D341Med (cell line): ENCODE measurements around the gene CLCA4.
"Not testable (repeated sequence)": the region's sequence is repeated elsewhere in the genome, so short reads cannot be mapped to it uniquely, and the experiment has no call there.

ENCODE experiments used
- DNase-seq: peaks from one replicate; pipeline ENCODE4 v3.0.0; 2012; ENCODE audit warnings: low spot score

Gene CLCA4

DNA sequence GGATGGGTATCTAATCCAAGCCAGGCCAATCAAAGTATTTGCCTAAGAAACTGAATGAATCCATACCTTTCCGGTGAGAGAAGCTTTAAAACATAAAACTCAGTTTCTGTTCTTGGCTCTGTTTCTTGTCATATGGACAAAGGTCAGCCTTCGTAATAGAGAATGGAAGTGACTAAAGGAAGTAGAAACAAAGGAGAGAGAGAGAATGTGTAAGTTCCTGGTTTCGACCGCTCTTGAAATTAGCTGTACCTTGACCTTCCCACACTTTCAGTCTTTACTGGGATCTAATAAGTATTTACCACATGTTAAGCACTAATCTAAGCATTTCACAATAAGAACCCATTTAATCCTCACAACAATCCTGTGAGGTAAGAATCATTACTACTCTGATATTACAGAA, 19.6 kb upstream of the CLCA4 start:
- no peak for DNase-seq

DNA sequence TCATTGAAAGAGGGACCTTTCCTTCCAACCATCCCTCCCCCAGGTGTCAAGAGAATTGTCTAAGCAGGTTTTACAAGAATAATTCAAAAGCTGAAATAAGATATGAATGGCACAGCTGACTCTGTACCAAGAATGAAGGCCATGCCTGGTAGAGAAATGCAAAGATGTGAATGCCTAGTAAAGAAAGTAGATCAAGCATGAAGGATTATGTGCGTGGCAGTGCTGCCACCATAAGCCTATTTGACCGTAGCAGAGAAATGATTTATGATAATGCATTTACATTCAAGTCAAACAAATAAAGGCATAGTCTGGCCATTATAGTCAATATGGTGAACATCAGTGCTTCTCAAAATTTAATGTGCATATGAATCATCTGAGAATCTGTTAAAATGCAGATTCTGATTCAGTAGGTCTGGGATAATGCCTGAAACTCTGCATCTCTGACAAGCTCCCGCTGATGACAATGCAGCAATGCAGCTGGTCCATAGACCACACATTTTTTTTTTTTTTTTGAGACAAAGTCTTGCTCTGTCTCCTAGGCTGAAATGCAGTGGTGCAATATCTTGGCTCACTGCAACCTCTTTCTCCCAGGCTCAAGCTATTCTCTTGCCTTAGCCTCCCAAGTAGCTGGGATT, 16.6 kb upstream of the CLCA4 start:
- DNase-seq = no peak

DNA sequence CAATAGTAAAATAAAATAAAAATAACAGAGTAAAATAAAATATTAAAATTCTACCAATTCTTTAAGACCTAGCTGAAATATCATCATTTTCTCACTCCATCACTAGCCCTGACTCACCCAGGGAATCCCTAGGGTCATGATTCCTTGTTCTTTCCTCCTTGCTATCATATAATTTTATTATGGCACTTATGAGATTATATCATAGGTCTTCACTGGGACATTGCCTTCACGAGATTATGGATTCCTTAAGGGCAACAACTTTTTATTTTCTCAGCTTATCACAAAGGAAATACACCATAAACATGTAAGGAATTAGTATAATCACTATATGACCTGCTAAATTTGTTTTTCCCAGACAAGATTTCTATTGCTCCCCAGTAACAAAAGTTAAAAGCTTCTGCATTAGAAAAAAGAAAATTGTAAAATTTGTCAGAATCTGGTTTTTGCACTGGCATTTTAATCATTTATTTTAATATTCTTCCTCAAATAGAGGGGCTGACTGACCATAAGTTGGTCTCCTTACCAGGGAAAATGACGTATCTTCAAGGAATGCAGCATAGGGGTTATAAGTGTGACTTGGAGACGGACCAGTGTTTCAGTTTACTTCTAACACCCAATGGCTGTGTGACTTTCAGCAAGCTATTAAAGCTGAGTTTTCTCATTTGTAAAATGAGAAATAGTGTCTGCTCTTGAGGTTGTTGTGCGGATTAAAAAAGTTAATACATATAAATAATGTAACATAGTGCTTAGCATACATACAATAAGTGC, 8.8 kb upstream of the CLCA4 start:
- DNase-seq = no peak

DNA sequence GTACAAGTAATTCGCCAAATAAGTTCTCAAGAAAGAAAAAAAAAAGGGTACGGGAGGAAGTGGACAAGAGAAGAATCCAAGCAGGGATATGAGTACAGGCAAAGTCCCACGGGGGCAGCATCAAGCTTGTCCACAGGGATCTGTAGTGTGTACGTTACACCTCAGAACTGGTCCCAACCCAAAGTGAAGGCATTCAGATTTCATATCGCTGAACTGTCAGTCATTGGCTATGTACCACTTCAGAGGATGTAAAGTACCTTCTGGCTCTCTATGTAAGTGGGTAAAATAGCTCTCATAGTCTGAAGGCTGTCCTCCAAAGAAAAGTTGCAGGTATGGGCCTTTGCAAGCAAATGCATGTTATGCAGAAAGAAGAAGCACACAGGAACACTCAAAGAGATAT, 8.1 kb upstream of the CLCA4 start:
- DNase-seq = no peak

DNA sequence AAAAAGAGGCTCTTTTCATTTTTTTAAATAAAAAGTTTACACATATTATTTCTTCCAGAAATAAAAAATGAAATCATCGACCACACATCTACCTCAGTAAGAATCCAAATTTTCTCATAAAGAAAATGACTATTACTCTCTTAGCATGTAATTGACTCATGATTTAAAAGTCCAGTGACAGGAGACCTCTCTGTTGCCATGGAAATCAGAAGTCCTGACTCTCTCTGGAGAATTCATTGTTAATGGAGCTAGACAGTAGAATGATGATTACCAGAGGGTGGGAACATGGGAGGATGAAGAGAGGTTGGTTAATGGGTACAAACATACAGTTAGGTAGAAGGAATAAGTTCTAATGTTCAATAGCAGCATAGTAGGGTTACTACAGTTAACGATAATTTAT, 5.0 kb upstream of the CLCA4 start:
- no peak for DNase-seq

DNA sequence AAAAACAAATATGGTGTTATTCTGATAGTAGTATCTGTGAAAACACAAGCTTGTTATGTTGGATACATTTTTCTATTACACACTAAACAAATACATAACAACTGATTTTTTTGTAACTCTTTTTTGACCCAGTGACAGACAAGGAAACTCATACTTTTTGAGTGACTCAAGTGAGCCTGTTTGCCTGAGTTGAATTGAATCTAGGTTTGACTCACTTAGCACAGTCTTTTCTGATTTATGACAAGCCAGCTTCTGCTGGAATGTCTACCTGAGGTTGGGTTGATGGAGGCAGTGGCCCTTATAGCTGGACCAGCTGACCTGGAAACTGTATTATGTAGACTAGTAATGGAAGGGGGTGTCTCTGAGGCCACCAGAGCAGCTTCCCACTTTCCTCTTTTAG, 4.2 kb upstream of the CLCA4 start:
- DNase-seq = no peak

DNA sequence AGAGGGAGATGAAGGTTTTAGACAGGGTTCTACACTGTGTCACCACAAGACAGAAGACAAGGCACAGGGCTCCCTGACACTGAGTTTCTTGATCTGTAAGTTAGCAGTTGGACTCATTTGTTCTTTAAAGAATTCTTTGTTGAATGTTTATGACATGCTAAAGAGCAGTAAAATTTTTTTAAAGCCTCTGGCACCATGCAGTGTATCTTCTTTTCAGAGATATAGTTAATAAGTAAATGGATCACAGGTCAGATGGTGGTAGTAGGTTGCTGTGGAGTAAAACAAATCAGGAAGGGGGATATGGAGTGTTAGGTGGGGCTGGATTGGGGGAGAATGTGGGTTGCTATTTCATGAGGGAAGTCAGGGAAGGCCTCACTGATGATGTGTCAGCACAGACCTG, 2.0 kb downstream of the CLCA4 start:
- DNase-seq = no peak

DNA sequence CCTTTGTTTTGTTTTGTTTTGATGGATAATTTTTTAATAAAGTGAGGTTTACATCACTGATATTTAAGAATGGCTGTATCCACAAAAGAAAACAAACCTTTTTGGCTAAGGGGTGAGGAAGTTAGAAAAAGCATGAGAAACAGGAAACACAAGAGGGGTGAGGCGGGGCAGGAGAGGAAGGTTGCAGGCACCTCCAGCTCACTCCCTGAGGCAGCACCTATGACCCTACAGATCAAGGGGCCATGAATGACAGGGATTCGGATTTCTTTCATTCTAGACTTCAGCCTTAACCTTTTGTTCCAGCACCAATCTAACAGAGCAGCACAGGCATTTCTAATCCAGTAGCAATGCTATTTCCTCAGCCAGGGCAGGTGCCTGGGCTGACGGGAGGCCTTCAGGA, 4.4 kb downstream of the CLCA4 start:
- DNase-seq = no peak

DNA sequence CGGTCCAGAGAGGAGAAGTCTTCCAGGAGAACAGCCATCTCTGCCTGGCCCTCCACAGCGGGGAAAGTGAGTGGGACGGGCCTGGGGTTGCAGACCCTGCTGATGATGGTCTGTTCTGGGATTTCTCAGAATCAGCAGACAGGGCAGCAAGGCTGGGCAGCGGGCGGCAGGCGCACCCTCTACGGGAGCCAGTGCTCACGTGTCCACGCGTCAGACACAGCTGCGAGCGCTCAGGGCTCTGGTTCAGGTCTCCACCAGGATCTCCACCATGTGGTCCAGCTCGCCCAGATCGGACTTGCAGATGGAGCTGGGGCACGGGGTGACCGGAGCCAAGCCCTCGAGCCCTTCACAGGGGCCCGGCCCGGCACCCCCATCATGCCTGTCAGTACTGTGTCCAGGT, 5.5 kb downstream of the CLCA4 start:
- DNase-seq = no peak

DNA sequence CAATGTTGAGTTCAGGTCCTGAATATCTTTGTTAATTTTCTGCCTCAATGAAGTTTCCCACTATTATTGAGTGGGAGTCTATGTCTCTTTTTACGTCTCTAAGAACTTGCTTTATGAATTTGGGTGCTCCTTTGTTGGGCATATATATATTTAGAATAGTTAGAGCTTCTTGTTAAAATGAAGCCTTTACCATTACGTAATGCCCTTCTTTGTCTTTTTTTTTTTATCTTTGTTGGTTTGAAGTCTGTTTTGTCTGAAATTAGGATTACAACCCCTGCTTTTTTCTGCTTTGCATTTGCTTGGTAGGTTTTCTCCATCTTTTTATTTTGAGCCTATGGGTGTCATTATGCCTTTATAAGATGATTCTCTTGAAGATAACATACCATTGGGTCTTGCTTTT, 10.9 kb downstream of the CLCA4 start:
- no peak for DNase-seq

DNA sequence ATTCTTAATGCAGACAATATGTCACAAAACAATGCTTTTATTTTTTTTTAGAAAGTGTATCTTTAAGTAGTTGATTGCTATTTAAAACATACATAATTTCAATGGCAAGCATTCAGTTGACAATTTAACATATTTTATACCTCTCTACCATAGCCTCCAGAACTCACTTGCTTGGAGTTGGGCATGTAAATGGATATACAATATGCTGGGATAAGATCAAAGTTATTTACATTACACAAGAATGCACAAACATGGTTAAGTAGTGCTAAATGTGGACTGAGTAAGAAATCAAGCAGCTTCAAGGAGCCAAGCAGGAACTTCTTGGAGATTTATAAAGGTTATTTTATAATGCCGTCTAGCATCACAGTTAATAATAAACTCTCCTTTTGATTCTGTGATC, 17.0 kb downstream of the CLCA4 start:
- no peak for DNase-seq

DNA sequence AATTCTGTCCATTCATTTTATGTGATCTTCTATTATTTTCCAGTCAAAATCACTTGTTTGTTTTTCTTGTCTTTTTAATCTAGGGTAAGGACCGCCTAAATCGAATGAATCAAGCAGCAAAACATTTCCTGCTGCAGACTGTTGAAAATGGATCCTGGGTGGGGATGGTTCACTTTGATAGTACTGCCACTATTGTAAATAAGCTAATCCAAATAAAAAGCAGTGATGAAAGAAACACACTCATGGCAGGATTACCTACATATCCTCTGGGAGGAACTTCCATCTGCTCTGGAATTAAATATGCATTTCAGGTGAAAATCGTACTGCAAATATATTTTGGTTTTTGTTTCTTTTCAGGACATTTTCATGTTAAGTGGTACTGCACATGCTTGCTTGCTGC, 20.5 kb downstream of the CLCA4 start:
- no peak for DNase-seq

DNA sequence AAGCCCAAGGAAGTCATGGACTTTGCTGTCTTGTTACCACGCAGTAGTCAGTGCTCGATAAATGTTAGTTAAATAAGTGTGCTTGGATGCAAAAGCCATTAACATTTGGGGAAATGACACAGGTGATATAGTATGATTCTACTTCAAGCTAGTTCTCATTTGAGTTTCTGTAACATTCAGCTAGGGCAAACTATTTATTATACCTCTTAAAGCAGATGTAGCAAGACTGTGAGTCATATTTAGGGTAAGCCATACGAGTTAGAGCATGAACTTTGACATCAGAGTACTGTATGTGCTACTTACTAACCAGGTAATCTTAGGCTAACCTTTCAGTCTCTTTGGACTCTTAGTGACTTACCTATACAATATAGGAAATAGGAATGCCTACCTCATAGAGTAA, 21.0 kb downstream of the CLCA4 start:
- no peak for DNase-seq

DNA sequence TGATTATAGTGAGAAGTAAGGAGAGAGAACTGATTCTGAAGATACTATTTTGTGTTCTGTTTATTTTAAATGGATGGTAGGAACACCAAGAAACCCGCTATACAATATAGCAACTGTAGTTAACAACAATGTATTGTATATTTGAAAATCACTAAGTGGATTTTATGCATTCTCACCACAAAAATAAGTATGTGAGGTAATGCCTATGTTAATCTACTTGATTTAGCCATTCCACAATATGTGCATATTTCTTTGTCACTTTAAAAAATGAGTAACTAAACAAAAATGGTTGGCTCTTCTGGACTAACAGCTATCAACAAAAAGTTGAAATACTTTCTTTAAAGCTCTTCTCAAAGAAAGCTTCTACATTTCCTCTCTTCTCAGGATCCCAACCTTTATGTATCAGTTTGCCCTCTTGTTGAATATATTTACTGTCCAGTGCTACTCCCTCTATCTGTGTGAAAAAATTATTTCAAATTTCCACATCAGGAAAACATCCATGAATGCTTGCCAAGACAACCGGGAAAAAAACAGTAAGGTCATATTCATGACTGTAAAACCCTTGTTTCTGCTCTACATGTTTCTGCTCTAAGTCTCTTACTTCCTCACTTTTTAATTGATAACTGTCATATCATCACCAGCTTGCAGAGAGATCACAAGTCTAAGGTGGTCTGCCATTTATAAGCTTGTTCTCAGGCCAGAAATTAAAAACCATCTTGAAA, 27.0 kb downstream of the CLCA4 start:
- DNase-seq = no peak

DNA sequence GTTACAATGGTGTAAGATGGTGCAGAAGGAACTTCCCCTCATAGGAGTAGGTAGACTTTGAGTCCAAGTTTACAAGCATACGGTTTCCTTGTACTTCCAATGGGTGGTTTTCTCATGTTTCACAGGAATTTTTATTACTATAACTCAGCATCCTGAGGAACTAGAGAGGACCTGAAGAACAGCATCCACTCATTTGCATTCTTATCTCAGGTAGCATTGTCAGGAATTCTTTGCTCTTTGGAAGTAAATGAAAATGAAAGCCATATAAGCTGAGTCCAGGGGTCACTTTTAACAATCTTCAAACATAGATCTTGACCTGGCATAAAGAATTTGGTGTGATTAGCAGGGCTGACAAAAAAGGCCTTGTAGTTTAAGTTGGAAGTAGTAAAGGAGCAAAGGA, 34.4 kb downstream of the CLCA4 start:
- DNase-seq = no peak

DNA sequence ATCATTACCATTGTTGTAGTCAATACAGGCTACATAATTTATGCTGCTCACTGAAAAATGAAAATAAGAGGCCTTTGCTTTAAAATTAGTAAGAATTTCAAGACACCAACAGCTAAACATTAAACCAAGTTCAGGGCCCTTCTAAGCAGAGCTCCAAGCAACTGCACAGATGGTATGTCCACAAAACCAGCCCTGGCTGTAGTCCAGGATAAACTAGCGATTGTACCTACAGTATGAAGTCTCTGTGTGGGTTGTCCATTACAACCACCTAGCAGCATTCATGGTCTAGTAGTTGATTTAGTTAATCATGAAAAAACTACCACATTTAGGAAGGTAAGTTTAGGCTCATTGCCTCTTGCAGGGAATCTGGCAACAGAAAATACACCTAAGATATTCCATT, 35.3 kb downstream of the CLCA4 start:
- DNase-seq = no peak

DNA sequence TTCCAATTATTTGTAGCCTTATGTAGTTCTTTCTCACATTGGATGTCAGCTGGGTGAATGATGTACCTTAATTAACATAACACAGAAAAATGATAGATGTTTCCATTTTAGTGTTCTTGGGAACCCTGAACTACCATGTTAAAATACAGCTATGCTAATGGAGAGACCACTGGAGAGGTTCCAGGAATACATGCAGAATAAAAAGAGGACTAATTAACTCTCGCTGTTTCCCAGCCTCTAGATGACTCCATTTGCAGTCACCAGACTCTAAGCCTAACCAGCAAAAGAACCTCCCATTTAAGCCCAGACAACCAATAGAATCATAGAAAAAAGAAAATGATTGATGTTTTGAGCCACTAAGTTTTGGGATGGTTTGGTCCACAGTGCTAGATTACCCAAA, 36.2 kb downstream of the CLCA4 start:
- DNase-seq = no peak

DNA sequence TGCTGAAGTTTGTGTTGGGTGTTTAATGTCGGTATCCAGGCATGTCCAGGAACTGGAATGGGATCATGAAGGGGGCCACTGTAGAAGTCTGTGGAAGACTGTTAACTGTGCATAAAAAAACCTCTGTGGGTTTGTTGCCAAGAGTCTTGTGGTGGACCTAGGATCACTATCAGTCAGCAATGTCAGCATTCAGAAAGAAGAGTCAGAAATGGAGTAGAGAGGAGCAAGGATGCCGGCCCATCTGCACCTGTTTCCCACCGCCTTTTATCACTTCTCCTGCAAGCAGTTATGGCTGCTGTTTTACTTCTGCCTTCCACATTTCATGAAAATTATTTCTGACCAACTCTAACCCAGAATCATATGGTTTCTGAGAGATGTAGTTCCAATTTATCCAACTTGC, 36.7 kb downstream of the CLCA4 start:
- no peak for DNase-seq

DNA sequence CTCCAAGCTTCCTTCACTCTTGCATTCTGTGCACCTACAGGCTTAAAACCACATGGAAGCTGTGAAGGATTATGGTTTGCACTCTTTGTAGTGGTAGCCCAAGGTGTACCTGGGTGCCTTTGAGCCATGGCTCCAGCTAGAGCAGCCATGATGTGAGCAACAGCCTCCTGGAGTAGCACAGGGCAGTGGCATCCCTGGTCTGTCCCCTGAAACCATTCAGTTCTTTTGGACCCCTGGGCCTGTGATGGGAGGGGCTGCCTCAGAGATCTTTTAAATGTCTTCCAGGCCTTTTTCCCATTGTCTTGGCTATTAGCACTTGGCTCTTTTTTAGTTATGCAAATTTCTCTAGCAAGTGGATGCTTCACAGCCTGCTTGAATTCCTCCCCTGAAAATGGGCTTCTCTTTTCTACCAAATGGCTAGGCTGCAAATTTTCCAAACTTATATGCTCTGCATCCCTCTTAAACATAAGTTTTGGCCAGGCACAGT, 47.4 kb downstream of the CLCA4 start:
- no peak for DNase-seq

DNA sequence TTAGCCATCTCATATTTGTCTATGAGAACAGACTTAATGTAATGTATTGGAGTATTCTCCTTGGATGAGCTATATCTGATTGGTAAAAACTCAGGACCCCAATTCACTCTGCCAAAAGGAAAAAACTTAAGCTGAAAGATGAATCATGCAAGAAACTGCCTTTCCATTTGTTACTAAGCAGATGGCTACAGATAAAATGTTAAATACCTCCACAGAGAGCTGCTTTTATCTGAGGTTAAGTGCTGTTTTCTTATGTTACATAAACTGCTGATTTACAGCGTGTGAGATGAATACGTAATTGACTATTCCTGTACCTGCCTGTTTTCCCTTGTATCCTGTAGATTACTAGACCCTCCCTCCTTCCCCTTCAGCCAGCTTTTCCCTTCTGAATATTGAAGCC, 49.3 kb downstream of the CLCA4 start:
- DNase-seq = no peak

DNA sequence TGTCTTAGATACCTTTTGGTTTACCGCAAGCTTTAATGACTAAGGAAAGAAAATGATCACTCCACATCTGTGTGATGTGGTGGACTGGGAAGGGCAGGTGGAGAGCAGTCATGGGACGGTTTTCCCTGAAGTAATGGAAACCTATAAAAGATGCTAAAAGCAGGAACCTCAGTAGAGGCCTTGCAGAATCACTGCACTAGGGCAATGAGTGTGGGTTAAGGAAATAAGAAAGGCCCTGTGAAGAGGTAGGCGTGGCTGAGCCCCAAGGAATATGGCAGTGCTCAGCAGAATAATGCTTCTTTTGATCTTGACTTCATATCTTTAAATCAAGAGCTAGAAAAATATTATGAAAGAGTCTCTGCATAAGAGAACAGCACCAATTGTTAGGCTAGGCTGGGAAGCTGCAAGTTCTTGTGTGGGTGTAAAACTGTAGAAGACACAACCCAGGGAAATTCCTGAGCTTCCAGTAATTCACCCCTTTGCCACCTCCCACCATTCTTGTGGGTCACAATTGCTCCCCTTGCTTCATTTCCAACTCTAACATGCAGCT, 49.9 kb downstream of the CLCA4 start:
- no peak for DNase-seq

DNA sequence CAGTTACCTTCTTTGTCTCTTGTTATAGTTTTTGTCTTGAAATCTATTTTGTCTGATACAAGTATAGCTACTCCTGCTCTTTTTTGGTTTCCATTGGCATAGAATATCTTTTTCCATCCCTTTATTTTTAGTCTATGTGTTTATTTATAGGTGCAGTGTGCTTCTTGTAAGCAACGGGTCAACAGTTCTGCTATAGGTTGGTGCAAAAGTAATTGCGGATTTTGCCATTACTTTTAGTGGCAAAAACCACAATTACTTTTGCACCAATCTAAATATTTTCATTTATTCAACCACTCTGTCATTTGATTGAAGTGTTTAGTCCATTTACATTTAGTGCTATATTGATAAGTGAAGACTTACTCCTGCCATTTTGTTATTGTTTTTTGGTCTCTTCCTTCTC, 59.2 kb downstream of the CLCA4 start:
- not testable (repeated sequence) for DNase-seq

DNA sequence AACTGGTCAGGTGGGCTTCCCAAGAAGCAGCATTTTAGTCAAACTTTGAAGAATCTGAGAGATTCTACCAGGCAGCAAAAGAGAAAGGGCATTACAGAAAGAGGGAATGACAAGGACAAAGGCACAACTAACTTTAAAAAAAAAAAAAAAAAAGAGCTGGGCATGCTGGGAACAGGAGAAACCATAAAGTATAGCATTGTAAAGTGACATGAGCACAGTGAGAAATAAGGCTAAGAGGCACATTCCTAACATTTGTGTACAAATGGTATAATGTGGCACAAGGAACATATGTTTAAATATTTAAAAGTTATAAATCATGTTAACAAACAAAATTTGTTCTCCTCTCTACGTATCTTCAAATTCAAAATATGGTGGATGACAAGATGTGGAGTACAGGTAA, 69.6 kb downstream of the CLCA4 start:
- DNase-seq = no peak
